CD8-positive, alpha-beta memory T cell (primary cell): Measurements from ENCODE around the gene CRYGN. TPM values are rescaled to one million over a fixed set of nuclear protein-coding genes. Genes with fewer than 3 reads are reported as not detected.

Experiments
- CTCF ChIA-PET: fragments of 350-600 bp; sonication (Branson Sonifier 250); formaldehyde crosslinking; loops from one replicate; lab custom pipeline; 2021; ENCODE audit warnings: antibody characterized with exemption; lab: Charles Lee
- POLR2A ChIA-PET: fragments of 350-600 bp; sonication (Branson Sonifier 250); formaldehyde crosslinking; loops from one replicate; lab custom pipeline; 2021; ENCODE audit warnings: antibody characterized with exemption; lab: Charles Lee
- DNase-seq, 5 donors: peaks; one replicate each; pipeline versions ENCODE4 v3.0.0 to v3.0.0-alpha.2; 2020 to 2022; ENCODE audit warnings: mixed read lengths in 1 of 5
- H3K27ac ChIP-seq: one replicate; pipeline ENCODE4 v1.7.0; 2013; ENCODE audit warnings: low read depth, mild to moderate bottlenecking, low read length, moderate library complexity
- H3K27me3 ChIP-seq: 2 replicates; pipeline ENCODE4 v1.7.0; 2013; ENCODE audit warnings: low read length, mild to moderate bottlenecking; ENCODE audit not compliant: insufficient read depth, poor library complexity, severe bottlenecking
- H3K36me3 ChIP-seq: 2 replicates; pipeline ENCODE4 v1.7.0; 2013; ENCODE audit warnings: mild to moderate bottlenecking, low read length, moderate library complexity; ENCODE audit not compliant: insufficient read depth
- H3K4me1 ChIP-seq: 2 replicates; pipeline ENCODE4 v1.7.0; 2013; ENCODE audit warnings: mild to moderate bottlenecking, low read length, moderate library complexity; ENCODE audit not compliant: insufficient read depth
- H3K4me3 ChIP-seq: 2 replicates; pipeline ENCODE4 v1.7.0; 2013; ENCODE audit warnings: mild to moderate bottlenecking, low read length
- H3K9me3 ChIP-seq: 2 replicates; pipeline ENCODE4 v1.7.0; 2013; ENCODE audit warnings: mild to moderate bottlenecking, low read length
- H3K27ac Mint-ChIP-seq, 8 donors: one replicate each; pipeline ENCODE4 v1.8.0; 2020 to 2021; ENCODE audit warnings: mixed read lengths in 8 of 8, mild to moderate bottlenecking in 6 of 8, inconsistent platforms in 3 of 8, moderate library complexity in 3 of 8
- H3K27me3 Mint-ChIP-seq, 2 donors: one replicate each; pipeline ENCODE4 v1.8.0; 2020 to 2021; ENCODE audit warnings: mixed read lengths in 2 of 2, mild to moderate bottlenecking in 1 of 2, moderate library complexity in 1 of 2
- H3K36me3 Mint-ChIP-seq, 3 donors: one replicate each; pipeline ENCODE4 v1.8.0; 2020 to 2021; ENCODE audit warnings: mixed read lengths in 3 of 3, inconsistent platforms in 1 of 3, mild to moderate bottlenecking in 1 of 3
- H3K4me1 Mint-ChIP-seq, 3 donors: one replicate each; pipeline ENCODE4 v1.8.0; 2020 to 2021; ENCODE audit warnings: mixed read lengths in 3 of 3, inconsistent platforms in 1 of 3, mild to moderate bottlenecking in 1 of 3
- H3K4me3 Mint-ChIP-seq, 7 donors: one replicate each; pipeline ENCODE4 v1.8.0; 2020 to 2021; ENCODE audit warnings: mixed read lengths in 7 of 7, mild to moderate bottlenecking in 6 of 7, moderate library complexity in 4 of 7, inconsistent platforms in 2 of 7
- H3K9me3 Mint-ChIP-seq, 5 donors: one replicate each; pipeline ENCODE4 v1.8.0; 2020 to 2022; ENCODE audit warnings: mixed read lengths in 5 of 5, mild to moderate bottlenecking in 3 of 5, moderate library complexity in 2 of 5, inconsistent platforms in 1 of 5
- polyA plus RNA-seq: library from polyadenylated mRNA; unstranded; fragments of 300-500 nt; fragmentation: Illumina TruSeq; gene quantifications from one replicate; pipeline ENCODE4 v1.2.3, GENCODE V29; 2021
- total RNA-seq, 2 experiments: library from RNA; stranded (reverse); gene quantifications; one replicate each; pipeline ENCODE4 v1.2.3, GENCODE V29; 2021

Gene CRYGN
- total and polyA plus RNA-seq, 3 experiments from 2014 or later, result 0.41 TPM; not detected in 2

GRCh38 chr7:151436446-151437158, 3.3 kb downstream of the CRYGN start:
- Histone ChIP-seq H3K4me3 (no peak overlapping the region), H3K9me3 (no peaks in the 10 kb centered on the region), H3K27me3 (no peaks in the 10 kb centered on the region), H3K4me1 (peaks cover 46% of the 10 kb centered on the region), H3K36me3 (no peaks in the 10 kb centered on the region), H3K27ac (no peak overlapping the region)
- Mint-ChIP-seq H3K4me3 (peak overlapping the region in 1 of 7 donors; percentile 1), H3K36me3 (no peaks in the 10 kb centered on the region), H3K27me3 (peaks cover 0 to 2% of the 10 kb centered on the region in 2 donors), H3K4me1 (peaks cover 15 to 48% (median 31%) of the 10 kb centered on the region in 3 donors), H3K27ac (peak overlapping the region in 4 of 8 donors; percentile 2 to 67 (median 46)), H3K9me3 (no peaks in the 10 kb centered on the region)
- DNase-seq, result no peak
- POLR2A ChIA-PET, result interaction anchor here (1.1 kb wide), 1 partner anchor 12 kb away, joined by 3 read pairs; no protein-coding TSS in a partner anchor
- CTCF ChIA-PET, result interaction anchor here (1.3 to 3.3 kb wide), 3 partner anchors 12 to 70 kb away, joined by 3 to 16 read pairs (median 5); partner anchors contain the start of gene WDR86

GRCh38 chr7:151435971-151436370, 4.0 kb downstream of the CRYGN start:
- Histone ChIP-seq H3K36me3 (no peaks in the 10 kb centered on the region), H3K9me3 (no peaks in the 10 kb centered on the region), H3K4me1 (peaks cover 46% of the 10 kb centered on the region), H3K4me3 (no peak overlapping the region), H3K27me3 (no peaks in the 10 kb centered on the region), H3K27ac (no peak overlapping the region)
- H3K36me3 Mint-ChIP-seq, result no peaks in the 10 kb centered on the region
- H3K9me3 Mint-ChIP-seq, result no peaks in the 10 kb centered on the region
- H3K27ac Mint-ChIP-seq, result no peak overlapping the region
- no peak overlapping the region for H3K4me3 Mint-ChIP-seq
- ChIA-PET POLR2A (no interaction called here), CTCF (interaction anchor here (3.3 kb wide), 1 partner anchor 12 kb away, joined by 16 read pairs; no protein-coding TSS in a partner anchor)
- H3K4me1 Mint-ChIP-seq, result peaks cover 15 to 48% (median 27%) of the 10 kb centered on the region in 3 donors
- peaks cover 0 to 2% of the 10 kb centered on the region in 2 donors for H3K27me3 Mint-ChIP-seq
- DNase-seq, result no peak

- POLR2A ChIA-PET, result no interaction called here
Measured at GRCh38 chr7:151435103-151435916, 4.6 kb downstream of the CRYGN start.

GRCh38 chr7:151434549-151434948, 5.4 kb downstream of the CRYGN start:
- Histone ChIP-seq H3K36me3 (no peaks in the 10 kb centered on the region), H3K27me3 (no peaks in the 10 kb centered on the region), H3K4me1 (peaks cover 51% of the 10 kb centered on the region), H3K9me3 (no peaks in the 10 kb centered on the region), H3K27ac (no peak overlapping the region), H3K4me3 (no peak overlapping the region)
- H3K36me3 Mint-ChIP-seq, result no peaks in the 10 kb centered on the region
- H3K9me3 Mint-ChIP-seq, result no peaks in the 10 kb centered on the region
- H3K4me3 Mint-ChIP-seq, result no peak overlapping the region
- H3K27me3 Mint-ChIP-seq, result peaks cover 0 to 2% of the 10 kb centered on the region in 2 donors
- H3K27ac Mint-ChIP-seq, result no peak overlapping the region
- peaks cover 25 to 50% (median 30%) of the 10 kb centered on the region in 3 donors for H3K4me1 Mint-ChIP-seq
- DNase-seq, result no peak
- ChIA-PET POLR2A (interaction anchor here (1.5 kb wide), 1 partner anchor 14 kb away, joined by 3 read pairs; no protein-coding TSS in a partner anchor), CTCF (interaction anchor here (3.6 kb wide), 1 partner anchor 13 kb away, joined by 17 read pairs; no protein-coding TSS in a partner anchor)

More at GRCh38 chr7:151435103-151435916, 4.6 kb downstream of the CRYGN start:
- Histone ChIP-seq H3K36me3 (no peaks in the 10 kb centered on the region), H3K4me3 (no peak overlapping the region), H3K4me1 (peaks cover 46% of the 10 kb centered on the region), H3K9me3 (no peaks in the 10 kb centered on the region), H3K27ac (no peak overlapping the region), H3K27me3 (no peaks in the 10 kb centered on the region)
- Mint-ChIP-seq H3K27me3 (peaks cover 0 to 2% of the 10 kb centered on the region in 2 donors), H3K9me3 (no peaks in the 10 kb centered on the region), H3K27ac (peak overlapping the region in 1 of 8 donors; percentile 41), H3K4me3 (no peak overlapping the region), H3K36me3 (no peaks in the 10 kb centered on the region), H3K4me1 (peaks cover 17 to 48% (median 26%) of the 10 kb centered on the region in 3 donors)
- CTCF ChIA-PET, result interaction anchor here (3.3 to 3.6 kb wide), 2 partner anchors 13 kb away, joined by 16 to 17 read pairs; no protein-coding TSS in a partner anchor
- no peak for DNase-seq

GRCh38 chr7:151433721-151434400, 6.1 kb downstream of the CRYGN start:
- CTCF ChIA-PET, result interaction anchor here (1.0 to 3.6 kb wide), 5 partner anchors 8 to 65 kb away, joined by 3 to 17 read pairs (median 6); no protein-coding TSS in a partner anchor
- Mint-ChIP-seq H3K4me1 (peaks cover 32 to 51% (median 34%) of the 10 kb centered on the region in 3 donors), H3K4me3 (no peak overlapping the region), H3K27ac (peak overlapping the region in 6 of 8 donors; percentile 17 to 96 (median 79)), H3K27me3 (peaks cover 0 to 2% of the 10 kb centered on the region in 2 donors), H3K9me3 (no peaks in the 10 kb centered on the region), H3K36me3 (no peaks in the 10 kb centered on the region)
- POLR2A ChIA-PET, result interaction anchor here (1.5 kb wide), 1 partner anchor 14 kb away, joined by 3 read pairs; no protein-coding TSS in a partner anchor
- no peaks in the 10 kb centered on the region for H3K9me3 ChIP-seq
- H3K27ac ChIP-seq, result no peak overlapping the region
- peaks cover 51% of the 10 kb centered on the region for H3K4me1 ChIP-seq
- no peak overlapping the region for H3K4me3 ChIP-seq
- H3K36me3 ChIP-seq, result no peaks in the 10 kb centered on the region
- no peaks in the 10 kb centered on the region for H3K27me3 ChIP-seq
- DNase-seq, result no peak

- Mint-ChIP-seq H3K9me3 (no peaks in the 10 kb centered on the region), H3K27me3 (peaks cover 0 to 2% of the 10 kb centered on the region in 2 donors), H3K27ac (peak overlapping the region; percentile 67 to 96 (median 82)), H3K4me1 (peaks cover 42 to 57% (median 44%) of the 10 kb centered on the region in 3 donors), H3K36me3 (no peaks in the 10 kb centered on the region), H3K4me3 (peak overlapping the region in 6 of 7 donors; percentile 32 to 67 (median 41))
- Histone ChIP-seq H3K9me3 (no peaks in the 10 kb centered on the region), H3K36me3 (no peaks in the 10 kb centered on the region), H3K27ac (no peak overlapping the region), H3K27me3 (no peaks in the 10 kb centered on the region), H3K4me3 (no peak overlapping the region), H3K4me1 (peaks cover 61% of the 10 kb centered on the region)
- ChIA-PET CTCF (interaction anchor here (1.0 to 3.6 kb wide), 5 partner anchors 9 to 64 kb away, joined by 3 to 17 read pairs (median 6); no protein-coding TSS in a partner anchor), POLR2A (interaction anchor here (1.5 kb wide), 1 partner anchor 15 kb away, joined by 3 read pairs; no protein-coding TSS in a partner anchor)
- peak in 4 of 5 donors; percentile 31 to 69 (median 52) for DNase-seq
Measured at GRCh38 chr7:151432658-151433521, 7.1 kb downstream of the CRYGN start.
